GM19025 (cell line): ENCODE measurements around the gene GKN2.
"Not testable (repeated sequence)": the region's sequence is repeated elsewhere in the genome, so short reads cannot be mapped to it uniquely, and the experiment has no call there.

Experiments used
- ATAC-seq: cut with Tn5 transposase; IDR thresholded peaks from one replicate; pipeline ENCODE4 v1.9.1; 2021; ENCODE audit warnings: mild to moderate bottlenecking, low read depth, moderate library complexity; ENCODE audit not compliant: unreplicated experiment

The GKN2 gene

DNA sequence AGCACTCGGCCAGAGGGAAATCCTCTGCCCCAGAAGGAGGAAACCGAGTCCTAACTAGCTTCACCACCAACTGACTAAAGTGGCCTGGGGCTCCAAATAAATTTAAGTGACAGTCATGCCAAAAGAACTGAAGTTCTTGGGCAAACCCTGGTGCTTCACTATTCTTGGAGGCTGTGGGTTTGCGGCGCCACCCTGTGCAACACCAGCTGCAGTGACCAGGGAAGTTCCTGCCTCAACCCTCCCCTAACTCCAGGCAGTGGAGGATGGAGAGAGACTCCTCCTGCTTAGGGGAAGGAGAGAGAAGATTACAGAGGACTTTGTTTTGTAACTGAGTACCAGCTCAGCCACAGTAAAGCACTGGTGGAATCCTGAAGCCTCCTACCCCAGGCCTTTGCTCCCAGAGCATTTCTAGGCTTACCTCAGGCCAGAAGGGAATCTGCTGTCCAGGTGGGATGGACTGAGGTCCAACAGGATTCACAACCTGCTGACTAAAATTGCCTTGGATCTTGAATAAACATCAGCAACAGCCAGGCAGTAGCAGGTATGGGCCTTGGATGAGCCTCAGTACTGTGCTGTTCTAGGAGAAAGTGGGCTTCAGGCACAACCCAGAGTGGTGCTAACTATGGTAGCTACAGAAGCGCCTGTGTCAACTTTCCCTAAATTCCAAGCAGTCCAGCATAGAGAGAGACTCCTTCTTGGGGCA, 52.0 kb downstream of the GKN2 start:
- ATAC-seq: no peak

DNA sequence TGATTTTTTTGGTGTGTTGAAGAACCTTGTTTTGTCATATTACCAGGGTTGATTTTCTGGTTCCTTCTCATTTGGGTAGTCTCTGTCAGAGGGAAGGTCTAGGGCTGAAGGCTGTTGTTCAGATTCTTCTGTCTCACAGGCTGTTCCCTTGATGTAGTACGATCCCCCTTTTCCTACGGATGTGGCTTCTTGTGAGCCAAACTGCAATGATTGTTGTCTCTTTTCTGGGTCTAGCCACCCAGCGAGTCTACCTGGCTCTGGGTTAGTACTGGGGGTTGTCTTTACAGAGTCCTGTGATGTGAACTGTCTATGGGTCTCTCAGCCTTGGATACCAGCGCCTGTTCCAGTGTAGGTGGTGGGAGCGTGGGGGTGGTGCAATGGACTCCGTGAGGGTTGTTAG, 56.7 kb downstream of the GKN2 start:
- not testable (repeated sequence) for ATAC-seq
